HUDEP-2 (cell line): ENCODE results near the gene RPL10.
A peak's percentile ranks its signal among the peaks of the same experiment; 100 is the strongest.

ENCODE experiments used
- DNase-seq, 76 experiments: peaks; one replicate each; lab custom pipeline; 2025; ENCODE audit not compliant: unreplicated experiment in 76 of 76; lab: John Stamatoyannopoulos, UW

RPL10 gene

GRCh38 chrX:154443992-154444754, 46.0 kb downstream of the RPL10 start, which contains the start of gene FAM50A:
TSS of gene FAM50A (plus strand) at chrX:154444141. CDS start at chrX:154444236, 95 bp downstream.
- DNase-seq: peak in 56 of 76 experiments; percentile 0 to 73 (median 42)

GRCh38 chrX:154444755-154445246, 46.6 kb downstream of the RPL10 start:
- no peak for DNase-seq

- no peak for DNase-seq
Measured at GRCh38 chrX:154445776-154446175, 47.6 kb downstream of the RPL10 start.

GRCh38 chrX:154446430-154446829, 48.3 kb downstream of the RPL10 start:
- DNase-seq: no peak

GRCh38 chrX:154448484-154448883, 50.3 kb downstream of the RPL10 start:
- no peak for DNase-seq

- no peak for DNase-seq
Measured at GRCh38 chrX:154449618-154450017, 51.4 kb downstream of the RPL10 start.

GRCh38 chrX:154450312-154450711, 52.1 kb downstream of the RPL10 start:
- no peak for DNase-seq
